Fibroblast of lung (primary cell): Measurements from ENCODE around the gene MRE11. TPM values are rescaled to one million over a fixed set of nuclear protein-coding genes. Genes with fewer than 3 reads are reported as not detected.

Source experiments
- DNase-seq, 2 donors: peaks; one replicate each; pipeline versions ENCODE4 v3.0.0 to v3.0.0-alpha.2; 2010; ENCODE audit warnings: low read depth in 2 of 2
- H2AFZ ChIP-seq: 2 replicates; pipeline ENCODE4 v1.5.1; 2012; ENCODE audit warnings: low read length, control low read depth, inconsistent platforms
- H3K27ac ChIP-seq: 2 replicates; pipeline ENCODE4 v1.5.1; 2011; ENCODE audit warnings: low read length, control low read depth; ENCODE audit not compliant: insufficient read depth
- H3K27me3 ChIP-seq: 2 replicates; pipeline ENCODE4 v1.5.1; 2011; ENCODE audit warnings: mild to moderate bottlenecking, low read length; ENCODE audit not compliant: control insufficient read depth, insufficient read depth
- H3K36me3 ChIP-seq: 2 replicates; pipeline ENCODE4 v1.5.1; 2011; ENCODE audit warnings: low read length; ENCODE audit not compliant: control insufficient read depth, insufficient read depth
- H3K4me1 ChIP-seq: 2 replicates; pipeline ENCODE4 v1.5.1; 2011; ENCODE audit warnings: low read length; ENCODE audit not compliant: control insufficient read depth, insufficient read depth; ENCODE audit errors: extremely low read depth
- H3K4me2 ChIP-seq: 2 replicates; pipeline ENCODE4 v1.5.1; 2011; ENCODE audit warnings: low read length, control low read depth; ENCODE audit not compliant: insufficient read depth; ENCODE audit errors: extremely low read depth
- H3K4me3 ChIP-seq, 4 experiments: fragments of 200-600 bp in 1 of 4; sonication (generic) in 1 of 4; replicated peaks in 1 of 4; 2 replicates each; pipeline ENCODE4 v1.5.1; 2011 to 2016; ENCODE audit warnings: low read length in 4 of 4, low read depth in 3 of 4, mild to moderate bottlenecking in 3 of 4, control low read depth in 2 of 4, inconsistent platforms in 1 of 4, mixed read lengths in 1 of 4; ENCODE audit not compliant: insufficient read depth in 1 of 4; ENCODE audit errors: control extremely low read depth in 1 of 4
- H3K79me2 ChIP-seq: 2 replicates; pipeline ENCODE4 v1.5.1; 2012; ENCODE audit warnings: mild to moderate bottlenecking, low read length, inconsistent platforms; ENCODE audit not compliant: control insufficient read depth, insufficient read depth
- H3K9ac ChIP-seq: 2 replicates; pipeline ENCODE4 v1.5.1; 2011; ENCODE audit warnings: mild to moderate bottlenecking, low read length, control low read depth; ENCODE audit not compliant: insufficient read depth
- H3K9me3 ChIP-seq: 2 replicates; pipeline ENCODE4 v1.5.1; 2012; ENCODE audit warnings: low read depth, low read length; ENCODE audit not compliant: control insufficient read depth, insufficient read depth
- H4K20me1 ChIP-seq: 2 replicates; pipeline ENCODE4 v1.5.1; 2011; ENCODE audit warnings: low read length; ENCODE audit not compliant: control insufficient read depth, insufficient read depth; ENCODE audit errors: extremely low read depth
- CTCF ChIP-seq, 2 donors: IDR thresholded peaks in 1 of 2; conservative IDR thresholded peaks in 1 of 2; 1 replicate in 1 of 2; 2 replicates in 1 of 2; pipeline ENCODE4 v1.5.1; 2011 to 2012; ENCODE audit warnings: low read length in 2 of 2, control low read depth in 1 of 2, inconsistent platforms in 1 of 2, low read depth in 1 of 2, mild to moderate bottlenecking in 1 of 2
- EZH2 ChIP-seq: IDR thresholded peaks from 2 replicates; pipeline ENCODE4 v1.5.1; 2012; ENCODE audit warnings: low read length, control low read depth, mild to moderate bottlenecking; ENCODE audit errors: missing control alignments
- polyA plus RNA-seq, 2 donors: library from polyadenylated mRNA; depleted of rRNA in 1 of 2; stranded (reverse) in 1 of 2; unstranded in 1 of 2; fragments of >200 nt; gene quantifications; 2 replicates each; pipeline ENCODE4 v1.2.1, GENCODE V29; 2011 to 2012; ENCODE audit warnings: missing spikeins in 1 of 2
- total RNA-seq: library from RNA; depleted of rRNA; stranded (reverse); fragments of >200 nt; gene quantifications from 2 replicates; pipeline ENCODE4 v1.2.1, GENCODE V29; 2014

Gene MRE11
- total and polyA plus RNA-seq, 2 donors (not counting 1 experiment from before 2014, with no cell fraction given), result 6.9 to 7.4 TPM

GRCh38 chr11:94501522-94501921 lies 7.9 kb upstream of the MRE11 start:
- Histone ChIP-seq H3K9me3 (no peaks in the 10 kb centered on the region), H2AFZ (no peak overlapping the region), H3K9ac (no peak overlapping the region), H3K36me3 (peaks cover 8% of the 10 kb centered on the region), H3K4me2 (no peak overlapping the region), H4K20me1 (no peaks in the 10 kb centered on the region), H3K79me2 (no peaks in the 10 kb centered on the region), H3K4me3 (no peak overlapping the region), H3K4me1 (no peaks in the 10 kb centered on the region), H3K27ac (no peak overlapping the region), H3K27me3 (no peaks in the 10 kb centered on the region)
- no peak for TF ChIP-seq EZH2
- TF ChIP-seq CTCF (conservative IDR thresholded peaks at IDR 0.05 in 1 of 2, IDR thresholded peaks at IDR 0.05 in 1 of 2; ENCODE audit: low read depth in 1 of 2, low read length in 2 of 2), result no peak
- DNase-seq, result no peak

- Histone ChIP-seq H3K79me2 (no peaks in the 10 kb centered on the region), H3K27ac (no peak overlapping the region), H3K9me3 (no peaks in the 10 kb centered on the region), H4K20me1 (no peaks in the 10 kb centered on the region), H2AFZ (no peak overlapping the region), H3K9ac (no peak overlapping the region), H3K36me3 (peaks cover 8% of the 10 kb centered on the region), H3K27me3 (no peaks in the 10 kb centered on the region), H3K4me2 (no peak overlapping the region), H3K4me3 (no peak overlapping the region), H3K4me1 (peaks cover 2% of the 10 kb centered on the region)
- DNase-seq, result no peak
- TF ChIP-seq CTCF (conservative IDR thresholded peaks at IDR 0.05 in 1 of 2, IDR thresholded peaks at IDR 0.05 in 1 of 2; ENCODE audit: low read depth in 1 of 2, low read length in 2 of 2) (no peak), EZH2 (no peak)
Measured at GRCh38 chr11:94500181-94500580, 6.5 kb upstream of the MRE11 start.

- Histone ChIP-seq H4K20me1 (no peaks in the 10 kb centered on the region), H3K9ac (peak overlapping the region; percentile 86), H3K4me3 (peak overlapping the region; percentile 90 to 95 (median 93)), H3K27me3 (no peaks in the 10 kb centered on the region), H3K36me3 (peaks cover 4% of the 10 kb centered on the region), H3K4me1 (peaks cover 2% of the 10 kb centered on the region), H3K4me2 (peak overlapping the region; percentile 77), H3K79me2 (peaks cover 10% of the 10 kb centered on the region), H2AFZ (peak overlapping the region; percentile 79), H3K9me3 (no peaks in the 10 kb centered on the region), H3K27ac (peak overlapping the region; percentile 81)
- DNase-seq, result no peak
- no peak for TF ChIP-seq EZH2
- TF ChIP-seq CTCF (conservative IDR thresholded peaks at IDR 0.05 in 1 of 2, IDR thresholded peaks at IDR 0.05 in 1 of 2; ENCODE audit: low read depth in 1 of 2, low read length in 2 of 2), result no peak
Measured at GRCh38 chr11:94494126-94494680, 559 bp upstream of the MRE11 start.
